ENCODE data around the gene RNU4-1.
A peak's percentile ranks its signal among the peaks of the same experiment; 100 is the strongest.

RNU4-1 gene

GRCh38 chr12:120287491-120287890, 5.5 kb downstream of the RNU4-1 start:
- no peak for DNase-seq

GRCh38 chr12:120286768-120287490, 6.1 kb downstream of the RNU4-1 start:
- DNase-seq = no peak

GRCh38 chr12:120284381-120284780, 8.7 kb downstream of the RNU4-1 start:
- no peak for DNase-seq

- no peak for DNase-seq
These were observed 9.7 kb downstream of the RNU4-1 start for GRCh38 chr12:120283318-120283717.

GRCh38 chr12:120278137-120279069, 14.6 kb downstream of the RNU4-1 start:
- DNase-seq = no peak

GRCh38 chr12:120276734-120277133, 16.3 kb downstream of the RNU4-1 start:
- DNase-seq = no peak

GRCh38 chr12:120267736-120268135, 25.3 kb downstream of the RNU4-1 start:
- no peak for DNase-seq

GRCh38 chr12:120266180-120266870, 26.7 kb downstream of the RNU4-1 start:
- DNase-seq = no peak

GRCh38 chr12:120265473-120266179, 27.4 kb downstream of the RNU4-1 start, which contains the start of gene PXN:
PXN (minus strand) TSS chr12:120265730; CDS start chr12:120265629, 101 bp downstream.
- peak; percentile 93 for DNase-seq

- no peak for DNase-seq
These were observed 28.0 kb downstream of the RNU4-1 start for GRCh38 chr12:120264904-120265472.

- peak; percentile 30 for DNase-seq
These were observed 28.7 kb downstream of the RNU4-1 start for GRCh38 chr12:120264086-120264903.

- DNase-seq = no peak
These were observed 29.3 kb downstream of the RNU4-1 start for GRCh38 chr12:120263748-120264085.

- DNase-seq = no peak
These were observed 29.9 kb downstream of the RNU4-1 start for GRCh38 chr12:120262852-120263747.

GRCh38 chr12:120261951-120262851, 30.8 kb downstream of the RNU4-1 start:
- DNase-seq = peak; percentile 39

GRCh38 chr12:120260607-120261006, 32.4 kb downstream of the RNU4-1 start:
- DNase-seq = no peak

GRCh38 chr12:120259418-120260202, 33.4 kb downstream of the RNU4-1 start:
- DNase-seq = no peak

GRCh38 chr12:120258323-120258896, 34.6 kb downstream of the RNU4-1 start:
- DNase-seq = no peak

All from CD4-positive, alpha-beta T cell treated with Interleukin-6 for 4 hours (primary cell).